ENCODE data around the gene GABBR2.
A peak's percentile ranks its signal among the peaks of the same experiment; 100 is the strongest.

The GABBR2 gene

DNA sequence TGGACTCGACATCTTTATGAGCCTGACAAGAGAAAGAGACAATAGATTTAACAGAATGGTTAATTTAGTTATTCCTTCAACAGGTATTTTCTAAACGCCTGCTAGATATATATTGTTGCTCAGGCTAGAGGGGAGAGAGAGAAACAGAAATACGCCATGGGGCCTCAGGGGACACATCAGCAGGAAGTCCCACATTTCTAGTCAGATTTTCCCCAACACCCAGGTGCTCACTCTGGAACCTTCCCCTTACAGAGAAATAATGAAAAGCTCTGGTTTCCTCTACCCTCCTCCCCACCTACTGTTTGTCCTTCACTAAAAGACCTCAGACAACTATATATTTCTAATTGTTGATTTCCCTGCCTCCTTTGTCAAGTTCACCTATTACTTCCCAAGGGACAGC, 323.0 kb downstream of the GABBR2 start:
- DNase-seq: no peak

DNA sequence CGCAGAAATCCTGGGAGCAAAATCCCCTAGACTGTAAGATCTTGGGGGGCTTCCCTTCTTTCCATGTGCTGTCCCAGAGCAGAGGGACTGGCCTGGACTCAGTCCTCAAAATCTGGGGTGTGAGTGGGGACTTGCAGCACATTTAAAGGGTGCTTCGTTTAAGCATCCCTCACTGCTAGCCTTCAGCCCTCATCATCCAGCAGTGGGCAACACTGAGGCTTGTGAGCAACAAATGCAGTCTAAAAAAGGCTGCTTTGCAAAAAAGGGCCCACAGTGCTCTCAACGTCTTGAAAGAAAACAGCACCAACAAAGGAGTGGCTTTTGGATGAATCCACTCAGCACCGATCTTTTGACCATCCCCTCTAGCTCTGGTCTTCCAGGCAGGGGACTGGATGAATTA, 325.0 kb downstream of the GABBR2 start:
- no peak for DNase-seq

DNA sequence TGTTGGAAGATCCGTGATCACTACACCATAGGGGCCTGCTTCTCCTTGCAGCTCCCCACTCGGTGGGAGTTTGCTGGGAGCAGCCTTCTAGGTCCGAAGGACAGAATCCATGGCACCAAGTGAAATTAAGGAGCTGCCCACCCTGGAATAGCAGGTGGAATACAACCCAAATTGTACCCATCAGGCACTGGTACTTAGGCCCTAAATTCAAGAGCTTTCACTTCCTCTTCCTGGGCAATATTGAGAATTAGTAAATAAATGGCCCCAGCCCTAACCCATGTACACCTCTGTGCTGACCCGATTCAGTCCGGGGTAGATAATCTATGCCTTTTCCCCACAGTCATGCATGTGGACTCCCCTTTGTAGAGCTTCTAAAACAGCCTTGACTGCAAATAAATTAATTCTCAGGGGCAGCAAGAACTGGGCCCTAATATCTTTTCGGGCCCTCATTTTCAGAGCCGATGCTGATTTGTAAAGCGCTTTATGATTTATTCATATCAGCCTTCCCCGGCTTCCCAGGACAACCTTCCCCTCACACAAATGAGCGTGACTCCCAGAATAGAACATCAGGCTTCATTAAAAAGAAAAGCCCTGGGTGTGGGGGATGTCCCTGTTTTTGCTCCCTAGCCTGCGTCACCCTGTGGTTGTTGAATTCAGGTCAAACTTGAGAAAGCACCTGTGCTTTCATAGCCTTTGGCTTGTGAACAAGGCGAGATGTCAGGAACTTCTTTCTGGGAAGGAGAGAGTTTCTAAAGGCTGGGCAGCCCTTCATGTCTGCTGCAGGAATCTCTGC, 327.2 kb downstream of the GABBR2 start:
- no peak for DNase-seq

DNA sequence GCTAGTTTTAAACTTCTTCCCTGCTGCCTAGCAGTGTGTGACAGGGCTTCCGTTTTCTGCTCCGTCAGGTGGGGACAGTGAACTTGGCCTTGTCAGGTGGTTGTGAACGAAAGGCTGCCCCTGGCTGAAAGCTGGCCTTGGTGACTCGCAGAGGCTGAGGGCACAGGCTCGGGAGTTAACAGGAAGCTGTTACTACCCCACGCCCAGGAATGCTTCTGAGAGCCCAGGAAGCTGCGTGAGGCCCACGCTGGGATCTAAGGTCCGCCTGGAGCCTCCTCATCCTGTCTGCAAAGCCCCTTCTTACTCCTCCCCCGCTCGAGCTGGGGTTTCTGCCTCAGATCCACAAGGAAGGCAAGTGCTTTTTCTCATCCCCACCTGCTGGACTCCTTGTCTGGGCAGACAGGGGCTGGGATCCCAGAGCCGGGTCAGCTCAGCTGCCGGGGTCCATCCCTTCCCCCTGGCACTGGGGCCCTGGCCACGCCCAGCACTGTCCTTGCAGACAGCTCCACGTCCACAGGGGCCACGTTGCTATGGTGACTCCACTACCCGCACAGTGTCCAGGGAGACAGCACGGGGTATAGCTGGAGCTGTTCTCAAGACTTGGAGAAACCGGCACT, 328.6 kb downstream of the GABBR2 start:
- DNase-seq: peak; percentile 61

DNA sequence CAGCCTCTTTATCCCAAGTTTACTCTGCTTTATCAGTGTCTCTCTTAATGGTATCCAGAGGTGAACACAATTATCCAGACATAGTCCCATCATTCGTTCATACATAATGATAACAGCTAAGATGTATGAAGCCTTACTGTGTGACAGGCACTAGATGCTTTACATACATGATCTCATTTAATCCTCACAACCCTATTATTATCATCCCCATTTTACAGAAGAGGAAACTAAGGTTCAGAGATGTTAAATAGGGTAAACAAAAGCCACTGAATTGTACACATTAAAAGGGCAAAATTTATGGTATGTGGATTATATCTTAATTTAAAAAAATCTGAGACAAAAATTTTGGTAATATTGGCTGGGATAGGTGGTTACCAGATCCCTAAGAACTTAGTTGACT, 329.2 kb downstream of the GABBR2 start:
- no peak for DNase-seq

DNA sequence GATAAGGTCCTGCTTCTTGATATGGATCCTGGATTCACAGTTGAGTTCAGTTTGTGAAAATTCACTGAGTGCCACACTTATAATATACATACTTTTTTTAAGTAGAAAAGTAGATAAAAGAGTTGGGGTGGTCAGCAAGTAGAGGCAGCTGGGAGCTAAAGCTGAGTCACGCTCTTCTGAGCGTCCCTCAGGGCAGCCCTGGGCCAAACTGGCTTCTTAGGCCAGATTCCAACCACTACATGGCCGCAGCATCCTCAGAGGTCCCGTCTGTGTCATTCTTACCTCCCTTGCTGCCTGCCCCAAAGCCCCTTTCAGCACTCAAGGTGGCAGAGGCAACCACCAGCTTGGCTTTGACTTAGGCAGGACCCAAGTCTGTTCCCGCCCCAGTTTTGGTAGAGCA, 329.9 kb downstream of the GABBR2 start:
- DNase-seq: no peak

DNA sequence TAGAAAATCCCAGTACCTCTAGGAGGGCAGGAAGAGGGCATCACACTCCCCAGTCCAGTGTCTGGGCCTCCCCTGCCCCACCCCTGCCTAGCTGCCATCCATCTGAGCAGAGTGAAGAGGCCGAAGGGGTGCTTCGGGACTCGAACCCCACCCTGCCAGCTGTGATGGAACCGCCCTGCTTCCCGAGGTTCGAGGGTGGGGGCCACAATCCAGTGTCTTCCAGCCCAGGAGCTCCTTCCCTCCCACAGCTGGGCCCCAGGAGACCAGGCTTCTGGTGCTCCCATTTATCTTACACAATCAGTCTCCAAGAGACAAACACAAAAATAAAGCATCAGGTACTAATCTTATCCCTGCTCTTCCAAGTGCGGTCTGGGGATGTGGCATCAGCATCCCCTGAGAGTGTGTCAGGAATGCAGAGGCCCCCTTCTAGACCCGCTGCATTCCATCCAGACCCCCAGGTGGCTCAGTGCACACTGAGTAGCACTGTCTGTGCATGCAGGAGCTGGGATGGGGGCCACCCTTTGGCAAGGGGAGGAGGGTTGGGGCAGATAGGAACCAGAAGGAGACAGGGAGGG, 330.4 kb downstream of the GABBR2 start:
- no peak for DNase-seq

DNA sequence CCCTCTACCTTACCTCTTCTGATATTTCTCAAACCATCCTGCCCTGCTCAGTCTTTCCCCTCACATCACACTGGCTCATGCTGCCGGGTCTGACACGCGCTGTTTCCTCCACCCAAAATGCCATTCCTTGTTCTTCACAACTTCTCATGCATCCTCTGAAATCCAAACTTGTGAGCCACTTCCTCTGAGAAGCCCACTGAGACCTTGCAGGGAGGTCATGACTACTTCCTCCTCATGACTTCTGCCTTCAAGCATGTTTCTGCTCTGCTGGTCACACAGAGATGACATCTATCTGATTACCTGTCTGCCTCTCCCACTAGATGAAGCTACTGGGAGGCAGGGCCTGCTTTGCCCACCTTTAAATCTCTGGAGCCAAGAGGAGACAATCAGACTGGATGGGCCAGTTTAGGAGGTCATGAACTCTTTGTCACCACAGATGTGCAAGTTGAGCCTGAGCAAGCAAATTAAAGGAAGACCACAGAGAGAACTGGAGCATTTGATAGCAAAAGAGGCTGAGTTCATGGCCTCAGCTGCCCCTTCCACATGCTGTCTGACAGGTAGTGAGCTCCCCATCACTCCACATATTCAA, 333.5 kb downstream of the GABBR2 start:
- DNase-seq: peak; percentile 47

DNA sequence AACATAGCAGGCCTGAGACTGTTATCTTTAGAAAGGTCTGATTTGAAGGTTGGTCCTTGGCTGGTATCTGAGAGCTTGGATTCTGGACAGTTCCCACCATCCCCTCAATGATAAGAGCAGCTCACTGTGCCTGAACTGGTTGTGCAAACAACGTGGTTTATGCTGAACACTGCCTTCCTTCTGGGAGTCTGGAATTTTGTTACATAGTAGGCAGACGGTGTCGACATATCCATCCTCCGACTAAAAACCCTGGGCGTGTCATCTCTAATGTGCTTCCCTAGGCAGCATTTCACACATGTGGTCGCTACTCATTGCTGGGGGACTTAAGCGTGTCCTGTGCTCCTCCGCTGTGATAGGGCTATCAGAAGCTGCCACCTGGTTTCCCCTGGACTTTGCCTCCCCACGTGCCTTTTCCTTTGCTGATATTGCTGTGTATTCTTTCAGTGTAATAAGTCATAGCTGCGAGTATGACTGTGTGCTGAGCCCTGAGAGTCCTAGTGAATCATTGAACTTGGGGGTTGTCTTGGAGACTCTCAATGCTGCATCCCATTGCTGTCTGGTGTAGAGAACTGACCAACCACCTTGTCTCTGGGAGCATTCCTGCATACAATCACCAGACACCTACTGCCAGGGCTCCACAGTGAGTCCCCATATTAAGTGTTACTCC, 334.2 kb downstream of the GABBR2 start:
- DNase-seq: peak; percentile 44

DNA sequence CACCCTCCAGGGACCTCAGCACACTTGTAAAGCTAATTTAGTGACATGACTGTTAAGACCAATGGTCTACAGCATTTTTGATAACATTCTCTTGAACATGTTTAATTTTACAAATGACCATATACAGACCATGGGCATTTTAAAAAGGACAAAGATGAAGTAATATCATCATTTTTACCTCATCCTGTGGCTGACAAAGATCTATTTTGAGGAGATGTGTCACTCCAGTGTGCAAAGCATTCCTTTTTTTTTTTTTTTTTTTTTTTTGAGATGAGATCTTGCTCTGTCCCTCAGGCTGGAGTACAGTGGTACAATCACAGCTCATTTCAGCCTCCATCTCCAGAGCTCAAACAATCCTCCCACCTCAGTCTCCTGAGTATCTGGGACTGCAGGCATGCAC, 335.1 kb downstream of the GABBR2 start:
- DNase-seq: no peak

DNA sequence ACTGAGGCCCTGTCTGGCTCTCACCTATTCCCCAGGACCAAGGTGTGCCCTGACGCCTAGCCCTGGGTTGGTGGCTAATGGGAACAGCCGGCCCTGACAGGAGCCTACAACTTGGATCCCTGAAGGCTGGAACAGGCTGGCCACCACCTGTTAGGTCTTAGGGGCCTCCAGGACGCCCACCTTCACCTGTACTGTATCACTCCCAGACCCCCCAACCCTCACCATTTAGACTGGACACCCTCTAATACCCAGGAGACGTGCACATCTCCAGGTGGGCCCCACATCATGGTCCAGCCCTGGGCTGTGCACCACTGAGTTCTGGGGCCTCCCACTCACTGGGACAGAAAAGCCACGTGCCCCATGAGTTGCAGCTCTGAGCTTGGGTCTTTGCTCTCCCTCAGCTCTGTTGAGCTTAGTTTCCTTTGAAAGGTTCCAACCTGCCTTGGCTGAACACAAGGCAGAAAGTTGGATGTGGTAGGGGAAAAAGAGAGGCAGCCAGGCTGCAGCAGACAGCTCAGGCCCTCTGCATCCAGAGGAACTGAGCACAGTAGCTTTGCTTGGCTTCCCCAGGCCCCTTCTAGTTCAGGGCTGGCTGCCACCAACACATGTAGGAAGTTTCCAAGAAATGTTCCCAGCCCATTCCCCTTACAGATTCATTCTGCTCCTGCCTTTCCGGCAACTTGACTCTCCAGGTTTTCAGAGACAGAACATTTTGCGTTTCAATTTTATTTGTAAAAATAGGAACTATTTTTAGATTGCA, 336.5 kb downstream of the GABBR2 start:
- DNase-seq: no peak

DNA sequence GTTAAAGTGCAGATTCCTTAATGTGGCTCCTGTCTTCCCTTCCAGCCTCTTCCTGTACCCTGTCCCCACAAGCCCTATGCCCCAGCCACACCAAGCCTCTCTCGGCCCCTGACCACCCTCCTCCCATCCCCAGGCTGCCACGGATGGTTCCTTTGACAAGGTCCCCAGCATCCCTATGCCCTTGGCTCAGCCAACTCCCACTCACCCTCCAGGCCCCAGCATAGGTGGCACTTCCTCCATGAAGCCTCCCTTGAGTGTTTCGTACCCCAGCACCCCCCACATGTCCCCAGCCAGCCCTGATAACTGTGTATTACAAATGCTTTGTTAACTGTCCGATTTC, 337.8 kb downstream of the GABBR2 start:
- no peak for DNase-seq

DNA sequence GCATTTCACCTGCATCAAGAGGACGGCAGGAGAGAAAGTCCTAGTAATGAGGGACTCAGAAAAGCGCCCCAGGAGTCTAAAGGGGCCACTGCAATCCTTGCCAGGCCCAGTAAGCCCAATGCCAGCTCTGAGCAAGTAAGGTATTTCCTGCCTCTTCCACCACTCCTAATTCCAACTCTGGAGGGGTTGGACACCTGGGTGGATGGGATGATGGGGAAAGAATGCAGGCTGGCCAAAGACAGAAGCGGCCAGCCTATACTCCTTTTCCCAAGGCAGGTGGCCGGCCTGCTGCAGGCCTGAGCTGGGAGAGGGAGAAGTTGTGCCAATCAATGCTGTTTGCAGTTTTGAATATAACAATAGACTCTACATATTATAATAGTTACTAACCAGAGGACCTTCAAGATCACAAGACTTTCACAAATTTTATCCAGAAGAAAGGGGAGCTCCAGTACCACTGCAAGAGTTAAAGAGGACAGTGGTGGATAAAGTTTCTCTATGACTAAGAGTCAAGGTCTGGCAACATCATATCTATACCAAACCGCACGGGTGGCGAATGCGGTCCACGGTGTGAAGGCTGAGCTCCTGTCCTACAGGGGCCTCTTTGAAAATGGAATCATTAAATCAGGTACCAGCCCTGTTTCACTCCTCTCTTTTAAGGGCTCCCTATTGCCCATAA, 338.3 kb downstream of the GABBR2 start:
- no peak for DNase-seq

DNA sequence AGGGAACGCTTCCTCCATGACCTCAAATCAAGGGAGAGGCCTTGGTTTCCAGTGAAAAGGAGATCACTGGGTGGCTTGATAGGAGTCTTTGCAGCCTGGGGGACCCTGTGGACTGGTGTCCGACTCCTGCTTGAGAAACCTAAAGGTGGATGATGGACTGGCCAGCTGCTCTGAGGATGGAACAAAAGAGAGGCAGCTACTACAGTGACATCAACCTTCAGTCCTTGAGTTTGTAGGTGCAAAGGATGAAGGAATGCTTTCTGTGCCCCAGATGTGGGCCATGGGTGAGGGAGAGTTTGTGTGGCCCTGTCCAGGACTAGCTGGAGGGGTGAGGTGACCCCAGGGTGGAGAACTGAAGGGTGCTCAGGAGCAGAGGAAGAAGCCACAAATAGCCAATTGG, 338.8 kb downstream of the GABBR2 start:
- DNase-seq: no peak

DNA sequence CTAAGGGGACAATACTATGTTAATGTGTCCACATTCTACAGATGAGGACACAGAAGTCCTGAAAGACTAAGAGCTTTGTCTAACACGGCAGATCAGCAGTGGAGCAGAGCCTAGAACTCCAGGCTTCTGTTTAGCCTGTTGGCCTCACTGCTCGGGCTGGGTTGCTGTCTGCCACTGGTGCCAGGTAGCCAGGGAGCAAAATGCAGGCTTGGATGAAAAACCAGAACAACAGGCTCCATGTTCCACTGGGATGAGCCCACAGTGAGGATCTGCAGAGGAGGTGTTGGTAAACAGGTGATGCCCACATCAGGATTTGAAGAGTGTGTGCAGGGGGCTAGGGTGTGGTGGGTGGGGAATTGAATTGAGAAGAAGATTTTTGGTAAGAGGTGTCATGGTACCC, 339.3 kb downstream of the GABBR2 start:
- no peak for DNase-seq

DNA sequence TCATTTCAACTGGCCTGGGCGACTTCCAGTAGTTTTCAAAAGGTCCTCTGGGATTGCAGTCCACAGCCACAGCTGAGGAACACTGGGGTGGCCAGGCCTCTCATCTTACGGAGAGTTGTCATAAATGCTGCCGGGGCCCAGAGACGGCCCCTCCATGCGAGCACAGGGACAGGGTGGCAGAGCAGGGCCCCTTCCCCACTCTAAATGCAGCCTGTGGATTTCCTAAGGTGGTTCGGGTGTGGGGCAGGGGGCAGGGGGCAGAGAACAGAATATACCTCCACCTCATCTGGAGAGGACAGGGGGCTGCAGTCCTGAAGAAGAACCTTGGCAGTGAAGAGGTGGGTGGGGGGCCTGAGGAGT, 339.7 kb downstream of the GABBR2 start:
- no peak for DNase-seq

DNA sequence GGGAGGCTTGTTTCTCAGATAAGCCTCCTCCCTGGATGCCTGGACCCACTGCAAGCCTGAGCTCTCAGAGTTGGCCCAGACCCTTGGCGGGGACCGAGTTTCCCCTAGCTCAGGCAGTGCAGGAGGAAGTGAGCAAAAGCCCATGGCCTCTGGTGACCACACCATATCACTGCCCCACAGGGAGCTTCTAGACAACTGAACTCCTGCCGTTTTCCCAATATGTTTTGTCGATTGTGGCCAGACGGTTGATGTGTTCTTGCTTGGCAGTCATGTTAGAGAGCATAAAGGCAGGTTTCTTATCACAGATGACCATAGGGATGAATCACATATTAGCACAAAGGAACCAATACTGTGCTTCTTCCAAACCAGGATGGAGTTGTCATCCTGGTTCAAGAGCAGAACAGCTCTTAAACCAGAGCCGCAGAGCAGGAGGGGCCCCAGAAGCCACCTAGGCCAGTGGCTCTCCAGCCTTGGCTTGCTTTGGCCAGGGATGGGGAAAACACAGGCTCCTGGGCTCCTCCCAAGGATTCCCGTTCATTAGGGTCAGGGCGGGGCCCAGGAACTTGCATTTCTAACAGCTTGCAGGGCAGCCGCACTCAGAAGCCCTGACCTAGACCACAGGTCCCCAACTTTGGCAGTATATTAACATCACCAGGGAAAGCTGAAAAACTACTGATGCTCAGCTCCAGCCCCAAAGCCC, 340.2 kb downstream of the GABBR2 start:
- DNase-seq: no peak

DNA sequence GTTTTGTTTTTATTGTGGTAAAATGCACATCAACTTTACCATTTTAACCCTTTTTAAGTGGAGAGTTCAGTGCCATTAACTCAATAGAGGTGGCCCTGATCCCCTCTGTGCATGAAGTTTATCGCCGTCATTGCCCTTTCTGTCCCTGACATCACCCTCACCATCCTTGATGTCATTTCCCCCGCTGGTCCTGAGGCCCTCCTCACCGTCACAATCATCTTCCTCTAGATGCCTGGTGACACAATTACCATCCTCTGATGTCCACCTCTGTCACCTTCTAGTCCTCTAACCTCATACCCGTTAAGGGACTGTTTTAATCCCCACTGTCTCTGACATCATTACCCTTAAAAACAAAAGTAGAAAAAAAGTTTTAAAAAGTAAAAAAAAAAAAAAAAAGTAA, 340.8 kb downstream of the GABBR2 start:
- no peak for DNase-seq

DNA sequence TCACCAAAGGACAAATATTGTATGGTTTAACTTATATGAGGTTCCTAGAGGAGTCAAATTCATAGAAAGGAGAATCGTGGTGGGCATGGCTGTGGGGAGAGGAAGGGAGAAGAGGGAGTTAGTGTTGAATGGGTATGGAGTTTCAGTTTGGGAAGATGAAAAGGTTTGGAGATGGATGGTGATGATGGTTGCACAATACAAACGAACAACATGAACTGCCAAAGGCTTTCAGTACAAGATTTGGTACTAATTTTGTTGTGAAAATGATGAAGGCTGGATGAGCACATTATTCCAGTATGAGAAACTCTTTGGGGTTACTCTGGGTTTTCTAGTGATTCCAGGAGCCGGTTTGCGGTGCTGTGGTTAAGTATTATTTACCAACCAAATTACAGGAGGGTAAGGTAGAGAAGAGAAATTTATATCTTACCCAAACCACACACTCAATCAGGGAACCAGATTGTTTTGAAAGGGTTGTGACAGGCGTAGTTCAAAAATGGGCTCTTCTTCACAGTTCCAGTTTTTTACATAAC, 341.3 kb downstream of the GABBR2 start:
- DNase-seq: no peak

DNA sequence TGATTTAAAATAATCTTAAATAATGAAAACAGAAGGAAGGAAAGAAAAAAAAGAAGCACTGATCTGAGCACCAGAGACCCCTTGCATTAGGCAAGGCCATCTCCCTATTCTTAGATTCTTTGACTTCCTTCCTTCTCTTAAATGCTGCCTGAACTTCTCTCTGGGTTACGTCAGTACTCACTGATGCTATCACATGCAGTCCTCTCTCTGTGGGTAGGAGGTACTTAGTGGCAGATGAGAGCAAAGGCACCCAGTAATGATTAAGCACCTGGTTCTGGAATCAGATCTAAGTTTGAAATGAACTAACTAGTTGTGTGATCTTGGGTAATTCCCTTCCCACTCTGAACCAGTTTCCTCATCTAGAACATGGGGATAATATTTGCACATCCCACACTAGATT, 343.0 kb downstream of the GABBR2 start:
- no peak for DNase-seq

DNA sequence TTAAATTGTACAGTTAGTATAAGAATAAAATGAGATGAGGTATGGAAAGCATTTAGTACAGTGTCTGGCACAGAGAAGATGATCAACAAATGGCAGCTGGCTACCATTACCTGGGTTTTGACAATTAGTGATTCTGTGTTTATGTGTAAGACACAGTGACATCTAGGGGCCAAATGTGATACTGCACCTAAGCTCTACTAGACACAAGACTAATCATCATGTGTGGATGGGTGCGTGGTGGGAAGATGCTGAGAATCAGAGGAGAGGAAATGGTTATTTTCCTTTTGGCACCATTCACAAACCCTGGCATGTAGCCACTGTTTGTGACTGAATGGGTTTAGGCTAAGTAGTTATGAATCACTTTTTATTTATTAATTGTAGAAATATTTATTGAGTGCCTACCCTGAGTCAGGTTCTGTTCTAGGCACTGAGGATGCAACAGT, 343.5 kb downstream of the GABBR2 start:
- no peak for DNase-seq
